ENCODE measurements around the gene CCDC149. TPM values are rescaled to one million over a fixed set of nuclear protein-coding genes. Genes with fewer than 3 reads are reported as not detected.

The CCDC149 gene
- total and polyA plus RNA-seq, 2 donors (not counting 3 experiments of a cell fraction or from before 2014, with no cell fraction given): 7.8 to 11.3 TPM

- Histone ChIP-seq H3K9me3 (replicated peaks; ENCODE audit: control insufficient read depth, insufficient read depth, low read length) (no peaks in the 10 kb centered on the region), H3K4me2 (ENCODE audit: insufficient read depth, low read length) (no peak overlapping the region), H3K79me2 (ENCODE audit: control insufficient read depth, insufficient read depth, low read length) (no peaks in the 10 kb centered on the region), H3K9me1 (replicated peaks; ENCODE audit: control insufficient read depth, extremely low read depth, insufficient read depth, low read length) (no peaks in the 10 kb centered on the region), H3K9ac (replicated peaks; ENCODE audit: extremely low read depth, insufficient read depth, low read length) (no peak overlapping the region), H2AFZ (ENCODE audit: low read depth, low read length) (no peak overlapping the region), H4K20me1 (replicated peaks; ENCODE audit: control insufficient read depth, extremely low read depth, insufficient read depth, low read length) (no peaks in the 10 kb centered on the region), H3K36me3 (ENCODE audit: control insufficient read depth in 2 of 2, extremely low read depth in 1 of 2, insufficient read depth in 2 of 2, low read length in 2 of 2) (no peaks in the 10 kb centered on the region), H3K4me1 (ENCODE audit: control insufficient read depth, extremely low read depth, insufficient read depth, low read length) (no peaks in the 10 kb centered on the region), H3K27ac (ENCODE audit: insufficient read depth, low read depth, low read length) (no peak overlapping the region), H3K4me3 (replicated peaks in 1 of 3; ENCODE audit: insufficient read depth in 1 of 3, low read depth in 1 of 3, low read length in 3 of 3) (no peak overlapping the region), H3K27me3 (ENCODE audit: control insufficient read depth in 2 of 2, insufficient read depth in 2 of 2, low read length in 2 of 2) (no peaks in the 10 kb centered on the region)
- intact Hi-C loops (cut with micrococcal nuclease) (no loop called here), dilution Hi-C loops (cut with MboI; ENCODE audit: extremely low pct_ligation_motif_present, low sequenced_read_pairs) (no loop called here)
- FAIRE-seq (no peak), DNase-seq (ENCODE audit: low read depth, low spot score) (no peak)
- ChIA-PET CTCF (no interaction called here), POLR2A (no interaction called here)
- no TSS peak for BruUV-seq (replicated peaks)
- TF ChIP-seq GATA2 (IDR thresholded peaks at IDR 0.05; ENCODE audit: insufficient read depth, insufficient read length, low read depth, low read length): no peak
- no peak for TF ChIP-seq CTCF (IDR thresholded peaks at IDR 0.05; ENCODE audit: extremely low read depth in 1 of 2, insufficient read depth in 1 of 2, low read depth in 1 of 2, low read length in 2 of 2)
- no peak for TF ChIP-seq FOS (IDR thresholded peaks at IDR 0.05; ENCODE audit: borderline replicate concordance, insufficient read depth, low read length)
- TF ChIP-seq EZH2 (IDR thresholded peaks at IDR 0.05; ENCODE audit: borderline replicate concordance, low read depth, low read length, severe bottlenecking): no peak
- TF ChIP-seq POLR2AphosphoS5 (IDR thresholded peaks at IDR 0.05; ENCODE audit: insufficient read depth, low read depth, low read length): no peak
These were observed 34.8 kb downstream of the CCDC149 start for GRCh38 chr4:24877868-24878635.

Data from endothelial cell of umbilical vein (primary cell).